Caco-2 (cell line): ENCODE data around the gene KRTAP3-1. TPM values are rescaled to one million over a fixed set of nuclear protein-coding genes. Genes with fewer than 3 reads are reported as not detected.

ENCODE experiments used
- BruUV-seq: library from RNA; stranded (reverse); fragments of 400-500 nt; replicated peaks from 2 replicates; lab custom pipeline; 2021; lab: Mats Ljungman, UMichigan
- CTCF ChIA-PET: fragments of 300-600 bp; sonication (Branson Sonifier 250); formaldehyde crosslinking; loops from one replicate; lab custom pipeline; 2022; ENCODE audit warnings: antibody characterized with exemption; lab: Charles Lee
- POLR2A ChIA-PET: fragments of 300-600 bp; sonication (Branson Sonifier 250); formaldehyde crosslinking; loops from one replicate; lab custom pipeline; 2022; ENCODE audit warnings: antibody characterized with exemption; lab: Charles Lee
- DNase-seq, 2 experiments: peaks; one replicate each; pipeline versions ENCODE4 v3.0.0 to v3.0.0-alpha.2; 2020 to 2022
- H3K27me3 ChIP-seq: replicated peaks from 2 replicates; pipeline ENCODE4 v1.6.0; 2011; ENCODE audit warnings: low read length; ENCODE audit not compliant: control insufficient read depth, insufficient read depth
- H3K36me3 ChIP-seq: 2 replicates; pipeline ENCODE4 v1.5.1; 2011; ENCODE audit warnings: low read length; ENCODE audit not compliant: control insufficient read depth, insufficient read depth
- H3K4me1 ChIP-seq: fragments of 250-450 bp; sonication (Bioruptor Pico); 2 replicates; pipeline ENCODE4 v1.5.1; 2020; ENCODE audit warnings: mild to moderate bottlenecking
- H3K4me3 ChIP-seq: 2 replicates; pipeline ENCODE4 v1.5.1; 2011; ENCODE audit warnings: low read depth, mild to moderate bottlenecking, control low read depth, low read length
- H3K9me3 ChIP-seq: fragments of 250-450 bp; sonication (Bioruptor Pico); 2 replicates; pipeline ENCODE4 v1.5.1; 2020; ENCODE audit warnings: mild to moderate bottlenecking, moderate library complexity
- H3K27ac Mint-ChIP-seq: one replicate; pipeline ENCODE4 v1.8.0; 2022; ENCODE audit warnings: mixed read lengths; ENCODE audit not compliant: unreplicated experiment
- H3K27me3 Mint-ChIP-seq: one replicate; pipeline ENCODE4 v1.8.0; 2022; ENCODE audit warnings: mixed read lengths; ENCODE audit not compliant: insufficient read depth, unreplicated experiment
- H3K36me3 Mint-ChIP-seq: one replicate; pipeline ENCODE4 v1.8.0; 2022; ENCODE audit warnings: mild to moderate bottlenecking, mixed read lengths; ENCODE audit not compliant: insufficient read depth, unreplicated experiment
- H3K4me1 Mint-ChIP-seq: one replicate; pipeline ENCODE4 v1.8.0; 2022; ENCODE audit warnings: low read depth, mixed read lengths; ENCODE audit not compliant: unreplicated experiment
- H3K4me3 Mint-ChIP-seq: one replicate; pipeline ENCODE4 v1.8.0; 2022; ENCODE audit warnings: mild to moderate bottlenecking, moderate library complexity, mixed read lengths; ENCODE audit not compliant: unreplicated experiment
- H3K9me3 Mint-ChIP-seq: one replicate; pipeline ENCODE4 v1.8.0; 2022; ENCODE audit warnings: mixed read lengths; ENCODE audit not compliant: unreplicated experiment
- intact Hi-C: fragments of 100-400 bp; cut with micrococcal nuclease; formaldehyde crosslinking; loops from one replicate; pipeline ENCODE4 v1.10.0; 2022; ENCODE audit not compliant: unreplicated experiment
- total RNA-seq: library from RNA; stranded (reverse); gene quantifications from 2 replicates; pipeline ENCODE4 v1.2.3, GENCODE V29; 2022
- TF ChIP-seq, protein P1 (sequence below), 2 experiments: fragments of 200-600 bp in 1 of 2; IDR thresholded peaks; 1 replicate in 1 of 2; 2 replicates in 1 of 2; pipeline versions ENCODE4 v1.5.1 to v1.8.0; 2011 to 2022; ENCODE audit warnings: antibody characterized with exemption in 1 of 2, control low read depth in 1 of 2, inconsistent platforms in 1 of 2, low read depth in 1 of 2, low read length in 1 of 2, mild to moderate bottlenecking in 1 of 2, moderate library complexity in 1 of 2; ENCODE audit not compliant: insufficient read depth in 1 of 2, severe bottlenecking in 1 of 2, unreplicated experiment in 1 of 2

The KRTAP3-1 gene
- total RNA-seq, 1 experiment from 2014 or later = 7.4 TPM

DNA sequence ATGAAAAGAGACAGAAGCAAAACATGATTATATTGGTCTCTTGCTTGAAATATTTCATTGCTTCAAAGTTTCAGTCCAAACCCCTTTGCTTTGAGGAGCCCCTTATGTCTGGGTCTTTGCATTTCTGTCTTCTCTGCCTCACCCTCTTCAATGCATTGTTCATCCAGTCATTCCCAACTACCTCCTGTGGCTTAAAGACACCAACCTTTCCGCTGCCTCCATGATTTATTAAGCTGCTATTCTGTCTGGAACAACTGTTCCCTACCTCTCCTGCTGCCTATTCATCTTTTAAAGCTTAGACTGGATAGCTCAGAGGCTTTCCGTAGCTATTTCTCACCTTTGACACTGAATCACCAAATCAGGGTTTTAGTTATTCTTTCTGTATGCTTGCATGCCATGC, 11.6 kb downstream of the KRTAP3-1 start:
- POLR2A ChIA-PET = no interaction called here
- H3K9me3 Mint-ChIP-seq = peaks cover 11% of the 10 kb centered on the region
- CTCF ChIA-PET = no interaction called here
- Histone ChIP-seq H3K9me3 (peaks cover 4% of the 10 kb centered on the region; the same call in 1 of the 2 replicates), H3K4me1 (peaks cover 5% of the 10 kb centered on the region; the same call in 1 of the 2 replicates), H3K4me3 (no peak overlapping the region), H3K36me3 (no peaks in the 10 kb centered on the region), H3K27me3 (no peaks in the 10 kb centered on the region)
- H3K4me1 Mint-ChIP-seq = peaks cover 33% of the 10 kb centered on the region
- H3K27me3 Mint-ChIP-seq = no peaks in the 10 kb centered on the region
- TF ChIP-seq, protein P1, sequence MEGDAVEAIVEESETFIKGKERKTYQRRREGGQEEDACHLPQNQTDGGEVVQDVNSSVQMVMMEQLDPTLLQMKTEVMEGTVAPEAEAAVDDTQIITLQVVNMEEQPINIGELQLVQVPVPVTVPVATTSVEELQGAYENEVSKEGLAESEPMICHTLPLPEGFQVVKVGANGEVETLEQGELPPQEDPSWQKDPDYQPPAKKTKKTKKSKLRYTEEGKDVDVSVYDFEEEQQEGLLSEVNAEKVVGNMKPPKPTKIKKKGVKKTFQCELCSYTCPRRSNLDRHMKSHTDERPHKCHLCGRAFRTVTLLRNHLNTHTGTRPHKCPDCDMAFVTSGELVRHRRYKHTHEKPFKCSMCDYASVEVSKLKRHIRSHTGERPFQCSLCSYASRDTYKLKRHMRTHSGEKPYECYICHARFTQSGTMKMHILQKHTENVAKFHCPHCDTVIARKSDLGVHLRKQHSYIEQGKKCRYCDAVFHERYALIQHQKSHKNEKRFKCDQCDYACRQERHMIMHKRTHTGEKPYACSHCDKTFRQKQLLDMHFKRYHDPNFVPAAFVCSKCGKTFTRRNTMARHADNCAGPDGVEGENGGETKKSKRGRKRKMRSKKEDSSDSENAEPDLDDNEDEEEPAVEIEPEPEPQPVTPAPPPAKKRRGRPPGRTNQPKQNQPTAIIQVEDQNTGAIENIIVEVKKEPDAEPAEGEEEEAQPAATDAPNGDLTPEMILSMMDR (IDR thresholded peaks at IDR 0.05; ENCODE audit: insufficient read depth in 1 of 2, low read depth in 1 of 2, low read length in 1 of 2, severe bottlenecking in 1 of 2, unreplicated experiment in 1 of 2) = no peak
- H3K4me3 Mint-ChIP-seq = no peak overlapping the region
- no peak overlapping the region for H3K27ac Mint-ChIP-seq
- no peaks in the 10 kb centered on the region for H3K36me3 Mint-ChIP-seq
- DNase-seq = no peak
- BruUV-seq = no TSS peak
- intact Hi-C loops = no loop called here

GRCh38 chr17:40996829-40997228, 12.1 kb downstream of the KRTAP3-1 start:
- Histone ChIP-seq H3K4me1 (peaks cover 6% of the 10 kb centered on the region; the same call in 1 of the 2 replicates), H3K4me3 (no peak overlapping the region), H3K9me3 (peaks cover 4% of the 10 kb centered on the region; the same call in 1 of the 2 replicates), H3K36me3 (no peaks in the 10 kb centered on the region), H3K27me3 (no peaks in the 10 kb centered on the region)
- intact Hi-C loops = no loop called here
- BruUV-seq = no TSS peak
- H3K27ac Mint-ChIP-seq = no peak overlapping the region
- H3K4me1 Mint-ChIP-seq = peaks cover 33% of the 10 kb centered on the region
- no peak overlapping the region for H3K4me3 Mint-ChIP-seq
- TF ChIP-seq, protein P1 (IDR thresholded peaks at IDR 0.05; ENCODE audit: insufficient read depth in 1 of 2, low read depth in 1 of 2, low read length in 1 of 2, severe bottlenecking in 1 of 2, unreplicated experiment in 1 of 2) = no peak
- DNase-seq = no peak
- no peaks in the 10 kb centered on the region for H3K36me3 Mint-ChIP-seq
- H3K27me3 Mint-ChIP-seq = no peaks in the 10 kb centered on the region
- H3K9me3 Mint-ChIP-seq = peaks cover 11% of the 10 kb centered on the region
- POLR2A ChIA-PET = no interaction called here
- CTCF ChIA-PET = no interaction called here

DNA sequence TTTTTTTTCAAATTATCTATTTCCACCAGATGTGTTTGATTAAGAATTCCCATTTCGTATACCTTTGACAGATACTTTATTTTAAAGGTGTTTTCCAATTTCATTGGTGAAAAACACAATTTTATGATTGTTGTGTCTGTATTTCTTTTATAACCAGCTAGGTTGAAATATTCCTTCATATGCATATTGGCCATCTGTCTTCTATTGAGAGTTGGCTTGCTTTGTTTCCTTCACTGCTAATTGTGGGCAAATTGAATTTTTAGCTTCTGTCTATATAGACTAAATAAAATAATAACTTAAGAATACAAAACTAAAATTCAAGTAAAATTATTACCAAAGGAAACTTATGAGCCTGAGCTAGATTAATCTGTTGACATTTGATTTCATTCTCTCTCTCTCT, 13.8 kb downstream of the KRTAP3-1 start:
- no peaks in the 10 kb centered on the region for H3K27me3 Mint-ChIP-seq
- no peaks in the 10 kb centered on the region for H3K36me3 Mint-ChIP-seq
- no peak for DNase-seq
- H3K4me1 Mint-ChIP-seq = peaks cover 26% of the 10 kb centered on the region
- no peaks in the 10 kb centered on the region for H3K27me3 ChIP-seq
- no peak overlapping the region for H3K4me3 Mint-ChIP-seq
- ChIA-PET CTCF (no interaction called here), POLR2A (no interaction called here)
- no peak overlapping the region for H3K4me3 ChIP-seq
- BruUV-seq = no TSS peak
- TF ChIP-seq, protein P1 (IDR thresholded peaks at IDR 0.05; ENCODE audit: insufficient read depth in 1 of 2, low read depth in 1 of 2, low read length in 1 of 2, severe bottlenecking in 1 of 2, unreplicated experiment in 1 of 2) = no peak
- no peaks in the 10 kb centered on the region for H3K9me3 ChIP-seq
- peaks cover 19% of the 10 kb centered on the region for H3K9me3 Mint-ChIP-seq
- no peaks in the 10 kb centered on the region for H3K36me3 ChIP-seq
- no peak overlapping the region for H3K27ac Mint-ChIP-seq
- 0 out of 2 replicates have a peak, but pooled peaks cover 6% of the 10 kb centered on the region for H3K4me1 ChIP-seq
- intact Hi-C loops = no loop called here
